ENCODE results near the gene MEIS2.

Gene MEIS2

DNA sequence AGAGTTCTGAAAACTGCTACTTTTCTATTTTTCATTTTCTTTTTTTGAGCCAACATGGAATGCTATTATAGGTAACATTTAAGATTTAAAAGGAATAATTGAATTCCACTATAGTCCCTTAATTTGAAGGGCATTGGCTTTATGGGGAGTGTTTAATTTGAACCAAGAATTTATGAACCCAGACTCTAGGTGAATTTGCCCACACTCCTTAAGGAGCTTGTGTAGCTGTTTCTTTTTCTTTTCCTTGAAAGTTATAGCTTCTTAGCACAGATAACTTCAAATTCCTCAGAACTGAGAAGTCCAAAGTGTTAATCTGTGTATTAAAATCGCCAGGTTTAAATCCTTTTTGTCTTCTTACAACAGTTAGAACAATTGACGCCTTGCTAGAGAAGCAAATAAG is 4.7 kb upstream of the MEIS2 start:
- no peak overlapping the region for H3K9ac ChIP-seq
- H3K4me3 ChIP-seq (IDR thresholded peaks at IDR 0.05; ENCODE audit: insufficient read depth, low read depth, low read length) = no peak overlapping the region
- no peaks in the 10 kb centered on the region for H3K36me3 ChIP-seq (ENCODE audit: insufficient read depth)
- no peaks in the 10 kb centered on the region for H3K27me3 ChIP-seq (ENCODE audit: insufficient read depth, low read depth)
- peaks cover 5% of the 10 kb centered on the region for H3K4me1 ChIP-seq (ENCODE audit: low read depth, poor library complexity, severe bottlenecking)
- no peaks in the 10 kb centered on the region for H4K20me1 ChIP-seq (ENCODE audit: insufficient read depth)
- no peaks in the 10 kb centered on the region for H3K79me2 ChIP-seq (ENCODE audit: insufficient read depth, low read depth)
- no peak for TF ChIP-seq CTCF (conservative IDR thresholded peaks at IDR 0.05; ENCODE audit: low read depth, low read length)
- no peak overlapping the region for H3K4me2 ChIP-seq
- no peak overlapping the region for H2AFZ ChIP-seq (ENCODE audit: low read depth)
- no peak overlapping the region for H3K27ac ChIP-seq

DNA sequence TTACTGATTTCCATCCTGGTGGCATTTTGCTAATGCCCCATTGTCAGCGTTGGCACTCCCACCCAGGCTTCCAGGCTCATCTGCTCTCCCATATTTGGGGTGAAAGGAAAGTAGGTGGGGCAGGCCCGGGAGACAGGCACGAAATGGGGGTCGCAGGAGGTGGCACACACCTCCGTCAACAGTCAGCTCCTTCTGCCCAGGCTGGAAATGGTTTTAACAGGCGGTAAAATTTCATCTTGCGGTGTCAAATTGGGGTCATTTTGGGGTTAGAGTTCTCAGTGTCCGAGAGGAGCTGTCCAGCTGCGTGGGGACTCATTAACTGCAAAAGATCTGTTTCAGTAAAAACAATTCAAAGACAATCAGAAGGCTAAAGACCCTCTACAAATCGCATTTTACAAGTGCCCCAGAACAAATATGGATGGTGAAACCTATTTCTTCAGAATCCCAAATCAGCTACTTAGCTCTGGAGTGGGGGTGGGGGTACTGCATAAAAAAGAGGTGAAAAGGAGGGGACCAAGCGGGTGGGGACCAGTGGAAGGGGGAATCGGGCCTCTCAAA is 4.2 kb upstream of the MEIS2 start:
- no peak for TF ChIP-seq CTCF (conservative IDR thresholded peaks at IDR 0.05; ENCODE audit: low read depth, low read length)
- H4K20me1 ChIP-seq (ENCODE audit: insufficient read depth) = no peaks in the 10 kb centered on the region
- no peak overlapping the region for H2AFZ ChIP-seq (ENCODE audit: low read depth)
- H3K4me2 ChIP-seq = no peak overlapping the region
- H3K27ac ChIP-seq = no peak overlapping the region
- no peaks in the 10 kb centered on the region for H3K36me3 ChIP-seq (ENCODE audit: insufficient read depth)
- H3K4me1 ChIP-seq (ENCODE audit: low read depth, poor library complexity, severe bottlenecking) = peaks cover 5% of the 10 kb centered on the region
- H3K9ac ChIP-seq = no peak overlapping the region
- H3K4me3 ChIP-seq (IDR thresholded peaks at IDR 0.05; ENCODE audit: insufficient read depth, low read depth, low read length) = no peak overlapping the region
- no peaks in the 10 kb centered on the region for H3K79me2 ChIP-seq (ENCODE audit: insufficient read depth, low read depth)
- no peaks in the 10 kb centered on the region for H3K27me3 ChIP-seq (ENCODE audit: insufficient read depth, low read depth)

DNA sequence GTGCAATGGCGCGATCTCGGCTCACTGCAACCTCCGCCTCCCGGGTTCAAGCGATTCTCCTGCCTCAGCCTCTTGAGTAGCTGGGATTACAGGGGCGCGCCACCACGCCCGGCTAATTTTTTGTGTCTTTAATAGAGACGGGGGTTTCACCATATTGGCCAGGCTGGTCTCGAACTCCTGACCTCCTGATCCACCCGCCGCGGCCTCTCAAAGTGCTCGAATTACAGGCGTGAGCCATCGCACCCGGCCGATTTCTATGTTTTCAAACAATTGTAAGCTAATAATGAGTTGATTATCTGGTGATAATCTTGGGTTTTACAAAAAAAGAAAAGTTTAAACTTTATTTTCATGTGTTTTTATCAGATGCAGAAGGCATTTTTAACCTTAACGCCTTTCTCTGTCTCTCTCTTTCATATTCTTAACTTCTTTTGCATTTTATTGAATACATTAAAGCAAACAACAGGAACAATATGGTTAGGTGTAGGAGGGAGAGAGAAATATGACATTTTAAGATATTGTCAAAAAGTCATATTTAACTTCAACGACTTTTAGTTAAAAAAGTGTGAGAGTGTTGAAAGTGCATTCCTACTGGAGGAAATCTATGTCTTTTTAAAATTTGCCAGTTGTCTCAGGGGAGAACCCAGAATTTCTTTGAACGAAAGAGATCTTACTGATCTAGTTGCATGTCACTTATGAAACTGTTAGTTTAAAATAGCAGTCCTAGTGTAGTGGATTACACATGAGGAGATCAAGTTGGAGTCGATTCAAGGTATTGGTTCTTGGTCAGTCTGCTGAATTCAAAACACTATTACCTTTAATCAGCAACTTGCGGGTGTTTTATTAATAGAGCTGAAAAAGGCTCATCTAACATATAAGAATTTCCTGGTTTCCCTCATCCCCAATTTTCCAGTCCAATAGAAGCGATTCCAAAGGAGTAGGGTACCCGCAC is 3.4 kb upstream of the MEIS2 start:
- Histone ChIP-seq H2AFZ (ENCODE audit: low read depth) (no peak overlapping the region), H4K20me1 (ENCODE audit: insufficient read depth) (no peaks in the 10 kb centered on the region), H3K27me3 (ENCODE audit: insufficient read depth, low read depth) (no peaks in the 10 kb centered on the region), H3K79me2 (ENCODE audit: insufficient read depth, low read depth) (no peaks in the 10 kb centered on the region), H3K9ac (no peak overlapping the region), H3K27ac (no peak overlapping the region), H3K4me1 (ENCODE audit: low read depth, poor library complexity, severe bottlenecking) (peaks cover 5% of the 10 kb centered on the region), H3K36me3 (ENCODE audit: insufficient read depth) (no peaks in the 10 kb centered on the region), H3K4me3 (IDR thresholded peaks at IDR 0.05; ENCODE audit: insufficient read depth, low read depth, low read length) (no peak overlapping the region), H3K4me2 (no peak overlapping the region)
- no peak for TF ChIP-seq CTCF (conservative IDR thresholded peaks at IDR 0.05; ENCODE audit: low read depth, low read length)

DNA sequence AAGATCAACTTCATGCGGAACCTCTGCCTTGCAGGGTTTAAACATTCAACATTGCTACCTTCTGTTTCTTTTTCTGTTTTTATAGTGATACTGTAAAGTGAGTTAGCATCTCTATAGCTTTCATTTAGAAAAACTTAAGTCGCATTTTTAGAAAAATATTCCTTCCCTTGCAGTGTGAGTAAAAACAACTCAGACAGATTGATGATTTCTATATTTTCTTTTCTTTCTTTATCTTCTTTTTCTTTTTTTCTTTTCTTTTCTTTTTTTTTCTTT is 2.8 kb upstream of the MEIS2 start:
- Histone ChIP-seq H3K79me2 (ENCODE audit: insufficient read depth, low read depth) (no peaks in the 10 kb centered on the region), H3K27ac (no peak overlapping the region), H3K36me3 (ENCODE audit: insufficient read depth) (no peaks in the 10 kb centered on the region), H3K4me1 (ENCODE audit: low read depth, poor library complexity, severe bottlenecking) (peaks cover 5% of the 10 kb centered on the region), H2AFZ (ENCODE audit: low read depth) (no peak overlapping the region), H3K4me3 (IDR thresholded peaks at IDR 0.05; ENCODE audit: insufficient read depth, low read depth, low read length) (no peak overlapping the region), H4K20me1 (ENCODE audit: insufficient read depth) (no peaks in the 10 kb centered on the region), H3K27me3 (ENCODE audit: insufficient read depth, low read depth) (no peaks in the 10 kb centered on the region), H3K9ac (no peak overlapping the region), H3K4me2 (no peak overlapping the region)
- TF ChIP-seq CTCF (conservative IDR thresholded peaks at IDR 0.05; ENCODE audit: low read depth, low read length) = no peak

All from KMS-11 (cell line).